GM19468 (cell line): ENCODE data around the gene NAA10.

Experiments used
- ATAC-seq: cut with Tn5 transposase; IDR thresholded peaks from one replicate; pipeline ENCODE4 v1.9.1; 2021; ENCODE audit warnings: mild to moderate bottlenecking, moderate library complexity, moderate number of reproducible peaks; ENCODE audit not compliant: unreplicated experiment; ENCODE audit errors: extremely low read depth

The NAA10 gene

GRCh38 chrX:153913211-153913610 is 21.6 kb downstream of the NAA10 start:
- ATAC-seq = no peak

GRCh38 chrX:153911798-153912197 is 23.0 kb downstream of the NAA10 start:
- ATAC-seq = no peak

DNA sequence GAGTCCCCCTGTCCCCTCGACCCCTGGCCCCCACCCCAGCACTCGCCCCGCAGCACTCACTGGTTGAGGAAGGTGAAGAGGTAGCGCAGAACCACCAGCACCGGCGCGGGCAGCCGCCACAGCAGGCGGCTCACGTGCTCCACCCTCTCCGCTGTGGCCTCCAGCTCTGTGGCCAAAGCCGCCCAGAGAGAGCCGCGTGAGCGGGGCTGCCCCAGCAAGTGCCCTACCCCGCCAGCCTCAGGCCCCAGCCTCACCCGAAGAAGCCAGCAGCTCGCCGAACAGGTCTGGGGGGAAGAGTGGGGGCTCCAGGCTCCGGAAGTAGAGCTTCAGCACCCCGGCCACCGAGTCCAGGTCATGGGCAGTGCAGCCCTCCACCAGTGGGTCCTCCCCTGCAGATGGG is 24.4 kb downstream of the NAA10 start:
- ATAC-seq = no peak

DNA sequence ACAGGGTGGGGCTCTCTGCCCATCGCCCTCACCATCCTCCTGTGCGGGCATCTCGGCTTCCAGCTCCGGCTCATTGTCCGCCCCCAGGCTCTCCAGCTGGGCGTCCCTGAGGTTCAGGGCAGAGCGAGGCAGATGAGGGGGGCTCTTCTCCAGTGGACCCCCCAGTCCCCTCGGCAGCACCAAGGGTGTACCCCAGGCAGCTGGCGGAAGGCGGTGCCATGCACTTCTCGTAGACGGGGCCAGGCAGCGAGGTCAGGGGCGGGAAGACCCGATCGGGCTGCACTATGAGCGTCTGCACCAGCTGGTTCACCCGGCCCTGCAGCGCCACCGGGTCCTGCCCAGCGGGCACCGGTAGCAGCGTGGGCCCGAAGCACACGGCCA is 24.9 kb downstream of the NAA10 start:
- ATAC-seq = no peak

DNA sequence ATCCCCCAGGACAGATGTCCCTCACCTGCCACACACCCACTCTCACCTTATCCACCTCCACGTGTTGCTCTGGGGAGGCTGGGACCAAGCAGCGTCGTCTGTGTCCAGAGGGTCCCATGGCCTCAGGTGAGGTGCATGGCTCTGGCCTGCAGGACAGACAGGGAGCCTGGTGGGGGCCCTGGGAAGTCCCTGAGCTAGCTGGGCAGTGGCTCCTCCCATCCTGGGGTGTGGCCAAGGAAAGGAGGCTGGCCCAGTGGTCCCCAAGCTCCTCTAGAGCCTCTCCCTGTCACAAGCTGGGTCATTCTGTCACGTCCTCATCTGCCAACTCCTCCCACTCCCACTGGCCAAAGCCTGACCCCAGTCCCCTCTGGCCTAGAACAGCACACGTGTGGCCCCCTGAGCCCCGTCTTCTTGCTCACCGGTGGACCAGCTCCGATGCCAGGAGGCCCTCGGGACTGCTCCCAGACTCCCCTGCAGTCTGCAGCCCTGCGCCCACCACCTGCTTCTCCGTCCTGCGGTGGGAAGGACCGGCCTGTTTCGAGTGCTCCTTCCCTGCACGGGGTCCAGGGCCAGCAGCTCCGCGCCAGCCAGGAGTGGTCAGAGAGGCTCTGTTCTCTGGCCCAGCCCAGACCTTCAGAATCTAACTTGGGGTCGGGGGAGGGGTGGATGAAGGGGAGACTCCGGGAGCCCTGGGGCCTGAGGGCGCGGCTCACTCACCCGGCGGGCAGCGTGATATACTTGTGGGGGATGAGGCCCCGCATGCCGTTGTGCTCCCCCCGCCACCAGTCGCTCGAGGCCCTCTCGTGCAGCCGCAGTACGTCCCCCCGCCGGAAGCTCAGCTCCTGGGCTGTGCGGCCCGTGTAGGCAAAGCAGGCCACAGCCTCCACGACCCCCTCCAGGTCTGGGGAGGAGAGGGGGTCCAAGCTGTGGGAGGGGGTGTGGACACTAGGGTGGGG is 25.5 kb downstream of the NAA10 start:
- ATAC-seq = no peak

DNA sequence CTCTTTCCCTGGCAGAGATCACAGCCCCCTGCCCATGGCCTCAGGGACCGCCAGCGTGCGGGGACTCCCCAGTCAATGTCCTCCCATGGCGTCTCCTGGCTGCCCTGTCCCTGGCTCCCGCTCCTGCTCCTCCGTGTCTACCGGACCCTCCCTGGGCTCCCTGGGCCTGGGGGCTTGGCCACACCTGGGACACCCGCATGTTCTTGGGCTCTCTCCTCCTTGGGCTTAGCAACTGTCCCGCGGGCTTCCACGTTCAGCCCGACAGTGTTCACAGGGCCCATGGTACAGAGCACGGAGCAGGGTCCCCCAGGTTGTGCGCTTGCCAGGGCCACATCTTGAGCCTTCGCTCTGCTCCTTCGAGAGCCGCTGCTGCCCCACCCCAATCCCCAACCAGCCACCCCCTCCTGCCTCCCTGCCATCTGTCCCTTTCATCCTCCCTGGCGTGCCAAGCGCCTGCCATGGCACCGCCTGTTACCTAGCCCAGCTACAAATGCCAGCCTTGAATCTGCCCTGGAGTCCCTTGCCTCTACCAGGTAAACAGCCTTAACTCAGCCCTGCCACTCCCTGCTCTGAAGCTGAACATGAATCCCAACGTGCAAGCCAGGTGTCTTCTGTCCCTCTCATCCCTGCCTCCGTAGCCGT is 26.5 kb downstream of the NAA10 start:
- no peak for ATAC-seq

DNA sequence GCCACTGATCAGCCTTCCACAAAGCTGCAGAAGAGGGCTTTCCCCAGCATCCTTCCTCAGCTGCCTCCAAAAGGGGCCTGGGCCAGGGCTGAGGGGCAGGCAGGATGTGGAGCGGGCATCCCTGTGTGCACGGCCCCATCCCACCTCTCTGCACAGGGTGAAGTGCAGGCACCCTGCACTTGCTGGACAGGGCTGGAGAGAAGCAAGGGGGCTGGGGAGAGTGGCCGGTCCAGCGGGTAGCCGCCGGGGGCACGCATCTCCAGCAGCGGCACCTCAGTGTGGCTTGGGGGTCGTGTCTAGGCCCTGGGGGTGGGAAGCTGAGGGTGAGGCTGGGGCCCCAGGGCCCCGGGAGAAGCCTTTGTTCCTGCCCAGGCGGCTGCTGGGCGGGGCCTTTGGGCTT is 27.4 kb downstream of the NAA10 start:
- ATAC-seq = no peak

DNA sequence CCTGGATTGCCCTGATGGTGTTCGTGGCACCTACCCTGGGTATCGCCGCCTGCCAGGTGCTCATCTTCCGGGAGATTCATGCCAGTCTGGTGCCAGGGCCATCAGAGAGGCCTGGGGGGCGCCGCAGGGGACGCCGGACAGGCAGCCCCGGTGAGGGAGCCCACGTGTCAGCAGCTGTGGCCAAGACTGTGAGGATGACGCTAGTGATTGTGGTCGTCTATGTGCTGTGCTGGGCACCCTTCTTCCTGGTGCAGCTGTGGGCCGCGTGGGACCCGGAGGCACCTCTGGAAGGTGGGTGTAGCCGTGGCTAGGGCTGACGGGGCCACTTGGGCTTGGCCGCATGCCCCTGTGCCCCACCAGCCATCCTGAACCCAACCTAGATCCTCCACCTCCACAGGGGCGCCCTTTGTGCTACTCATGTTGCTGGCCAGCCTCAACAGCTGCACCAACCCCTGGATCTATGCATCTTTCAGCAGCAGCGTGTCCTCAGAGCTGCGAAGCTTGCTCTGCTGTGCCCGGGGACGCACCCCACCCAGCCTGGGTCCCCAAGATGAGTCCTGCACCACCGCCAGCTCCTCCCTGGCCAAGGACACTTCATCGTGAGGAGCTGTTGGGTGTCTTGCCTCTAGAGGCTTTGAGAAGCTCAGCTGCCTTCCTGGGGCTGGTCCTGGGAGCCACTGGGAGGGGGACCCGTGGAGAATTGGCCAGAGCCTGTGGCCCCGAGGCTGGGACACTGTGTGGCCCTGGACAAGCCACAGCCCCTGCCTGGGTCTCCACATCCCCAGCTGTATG is 28.5 kb downstream of the NAA10 start:
- ATAC-seq = no peak

- no peak for ATAC-seq
Measured at GRCh38 chrX:153905481-153906095, 29.2 kb downstream of the NAA10 start.

GRCh38 chrX:153903991-153904957 is 30.6 kb downstream of the NAA10 start, which contains the start of gene AVPR2:
Gene AVPR2 (plus strand): TSS chrX:153904673. CDS start chrX:153905146, 473 bp downstream.
- no peak for ATAC-seq

- ATAC-seq = no peak
Measured at GRCh38 chrX:153903238-153903980, 31.4 kb downstream of the NAA10 start.

DNA sequence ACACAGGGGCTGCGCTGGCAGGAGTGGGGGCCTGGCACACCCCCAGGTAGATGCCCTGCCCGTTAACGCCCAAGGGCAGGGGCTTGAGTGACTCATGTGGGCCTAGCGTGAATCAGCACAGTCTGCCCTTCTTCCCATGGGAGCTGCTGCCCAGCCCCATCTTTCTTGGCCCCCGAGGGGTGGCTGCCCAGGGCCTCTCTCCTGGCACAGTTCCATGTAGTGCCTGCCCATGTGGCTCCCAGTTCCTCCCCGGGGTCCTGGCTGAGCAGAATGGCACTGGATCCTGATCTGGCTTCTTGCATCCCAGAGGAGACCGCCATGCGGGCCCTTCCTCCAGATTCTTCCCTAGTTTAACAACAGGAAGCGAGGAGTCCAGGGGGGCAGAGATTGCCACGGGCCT is 32.5 kb downstream of the NAA10 start:
- ATAC-seq = no peak

DNA sequence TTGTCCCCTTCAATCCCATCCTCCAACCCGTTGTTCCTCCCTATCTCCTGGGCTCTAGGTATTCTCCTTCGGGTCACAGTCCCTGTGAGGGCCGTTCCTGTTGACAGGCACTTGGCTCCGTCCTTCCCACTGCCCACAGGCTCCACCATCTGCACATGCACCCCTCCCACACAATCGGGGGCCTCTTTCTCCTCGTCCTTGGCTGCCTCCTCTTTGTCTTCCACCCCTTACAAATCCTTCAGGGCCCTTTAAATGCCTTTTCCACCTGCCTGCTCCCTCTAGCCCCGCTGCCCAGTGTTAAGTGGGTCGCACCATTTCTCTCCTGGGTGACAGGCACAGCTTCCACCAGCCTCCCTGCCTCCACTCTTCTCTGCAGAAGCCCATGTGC is 33.1 kb downstream of the NAA10 start:
- ATAC-seq = no peak

- ATAC-seq = peak; percentile 53
Measured at GRCh38 chrX:153900831-153901752, 33.7 kb downstream of the NAA10 start.

- ATAC-seq = no peak
Measured at GRCh38 chrX:153897899-153898298, 36.9 kb downstream of the NAA10 start.

- no peak for ATAC-seq
Measured at GRCh38 chrX:153889123-153889522, 45.7 kb downstream of the NAA10 start.

GRCh38 chrX:153888344-153888743 is 46.5 kb downstream of the NAA10 start:
- ATAC-seq = no peak
